Esophagus squamous epithelium (tissue), 4 donors: ENCODE data around the gene MYL9.

Experiments
- CTCF ChIP-seq, 6 experiments: fragments of 450-650 bp in 4 of 6; fragments of 200-600 bp in 2 of 6; sonication (generic) in 2 of 6; IDR thresholded peaks; one replicate each; pipeline ENCODE4 v1.5.1; 2016 to 2019; ENCODE audit warnings: antibody characterized with exemption in 6 of 6, mild to moderate bottlenecking in 4 of 6, moderate library complexity in 4 of 6
- POLR2A ChIP-seq, 4 donors: fragments of 450-650 bp; IDR thresholded peaks; one replicate each; pipeline ENCODE4 v1.6.1; 2017; ENCODE audit warnings: antibody characterized with exemption in 4 of 4, mild to moderate bottlenecking in 4 of 4, moderate library complexity in 3 of 4

GRCh38 chr20:36578356-36579041 lies 37.2 kb downstream of the MYL9 start:
- TF ChIP-seq CTCF (IDR thresholded peaks at IDR 0.05) = no peak
- TF ChIP-seq POLR2A (IDR thresholded peaks at IDR 0.05) = no peak
